AG04449 (cell line): ENCODE measurements around the gene CARTPT.

Source experiments
- CTCF ChIA-PET: fragments of 350-600 bp; formaldehyde crosslinking; extraction: SDS; loops from one replicate; lab custom pipeline; 2021; ENCODE audit warnings: antibody characterized with exemption; lab: Yijun Ruan, JAX
- POLR2A ChIA-PET: fragments of 400-600, 350-600 bp; formaldehyde crosslinking; extraction: SDS; loops from one replicate; lab custom pipeline; 2020; ENCODE audit warnings: antibody characterized with exemption, inconsistent platforms; lab: Yijun Ruan, JAX
- DNase-seq: peaks from one replicate; pipeline ENCODE4 v3.0.0-alpha.2; 2010; ENCODE audit warnings: low read depth, low spot score
- H3K4me3 ChIP-seq: 2 replicates; pipeline ENCODE4 v1.5.1; 2011; ENCODE audit warnings: low read depth, mild to moderate bottlenecking, control low read depth, low read length
- CTCF ChIP-seq: IDR thresholded peaks from one replicate; pipeline ENCODE4 v1.5.1; 2011; ENCODE audit warnings: mild to moderate bottlenecking, moderate library complexity, low read length, control low read depth, inconsistent platforms; ENCODE audit not compliant: insufficient read depth; ENCODE audit errors: missing control alignments

Gene CARTPT

GRCh38 chr5:71693828-71694427 lies 25.1 kb upstream of the CARTPT start:
- TF ChIP-seq CTCF: no peak
- DNase-seq: no peak
- no peak overlapping the region for H3K4me3 ChIP-seq
- ChIA-PET CTCF (no interaction called here), POLR2A (no interaction called here)

- DNase-seq: no peak
- ChIA-PET CTCF (interaction anchor here (0.9 kb wide), 1 partner anchor 48 kb away, joined by 3 read pairs; no protein-coding TSS in a partner anchor), POLR2A (no interaction called here)
- no peak overlapping the region for H3K4me3 ChIP-seq
- TF ChIP-seq CTCF: no peak
Observed at GRCh38 chr5:71695071-71695470, 24.0 kb upstream of the CARTPT start.

GRCh38 chr5:71695595-71695994 lies 23.5 kb upstream of the CARTPT start:
- no peak for TF ChIP-seq CTCF
- ChIA-PET CTCF (interaction anchor here (0.6 to 0.9 kb wide), 2 partner anchors 47 to 48 kb away, joined by 3 read pairs; no protein-coding TSS in a partner anchor), POLR2A (no interaction called here)

GRCh38 chr5:71697967-71698366 lies 21.1 kb upstream of the CARTPT start:
- peak; percentile 42 for TF ChIP-seq CTCF
- POLR2A ChIA-PET: no interaction called here
- DNase-seq: no peak
- no peak overlapping the region for H3K4me3 ChIP-seq
- CTCF ChIA-PET: interaction anchor here (1.0 to 1.7 kb wide), 2 partner anchors 8 to 10 kb away, joined by 3 to 4 read pairs; no protein-coding TSS in a partner anchor

More at GRCh38 chr5:71695595-71695994, 23.5 kb upstream of the CARTPT start:
- DNase-seq: no peak
- no peak overlapping the region for H3K4me3 ChIP-seq

- CTCF ChIA-PET: no interaction called here
- H3K4me3 ChIP-seq: no peak overlapping the region
- no peak for DNase-seq
- no peak for TF ChIP-seq CTCF
- POLR2A ChIA-PET: no interaction called here
Observed at GRCh38 chr5:71699233-71699632, 19.8 kb upstream of the CARTPT start.

- no peak for TF ChIP-seq CTCF
- POLR2A ChIA-PET: no interaction called here
- no peak overlapping the region for H3K4me3 ChIP-seq
- no peak for DNase-seq
- CTCF ChIA-PET: no interaction called here
Observed at GRCh38 chr5:71699751-71700150, 19.3 kb upstream of the CARTPT start.
